Lung (tissue), 12 donors: ENCODE data around the gene ENOSF1. TPM values are rescaled to one million over a fixed set of nuclear protein-coding genes. Genes with fewer than 3 reads are reported as not detected.

Source experiments
- ATAC-seq: fragments of 200-7000 bp; cut with Tn5 transposase; one replicate; pipeline ENCODE4 v1.9.1; 2020; ENCODE audit warnings: moderate number of reproducible peaks; ENCODE audit not compliant: insufficient read depth, low FRiP score
- DNase-seq, 3 donors: peaks; one replicate each; pipeline ENCODE4 v3.0.0-alpha.2; 2013 to 2017
- H3K27ac ChIP-seq, 2 donors: one replicate each; pipeline ENCODE4 v1.5.1; 2013; ENCODE audit warnings: mild to moderate bottlenecking in 2 of 2, moderate library complexity in 2 of 2, control low read depth in 1 of 2, inconsistent platforms in 1 of 2, low read depth in 1 of 2, low read length in 1 of 2
- H3K27me3 ChIP-seq, 3 donors: one replicate each; pipeline ENCODE4 v1.5.1; 2013; ENCODE audit warnings: low read length in 2 of 3; ENCODE audit not compliant: control insufficient read depth in 3 of 3, insufficient read depth in 3 of 3
- H3K36me3 ChIP-seq, 4 donors: one replicate each; pipeline ENCODE4 v1.5.1; 2013; ENCODE audit warnings: low read length in 4 of 4, mild to moderate bottlenecking in 1 of 4, moderate library complexity in 1 of 4; ENCODE audit not compliant: control insufficient read depth in 4 of 4, insufficient read depth in 4 of 4
- H3K4me1 ChIP-seq, 5 donors: one replicate each; pipeline ENCODE4 v1.5.1; 2013; ENCODE audit warnings: low read length in 5 of 5, mild to moderate bottlenecking in 2 of 5, moderate library complexity in 1 of 5; ENCODE audit not compliant: control insufficient read depth in 5 of 5, insufficient read depth in 5 of 5
- H3K4me3 ChIP-seq: one replicate; pipeline ENCODE4 v1.5.1; 2013; ENCODE audit warnings: mild to moderate bottlenecking, control low read depth, moderate library complexity
- H3K9ac ChIP-seq, 2 donors: one replicate each; pipeline ENCODE4 v1.5.1; 2013; ENCODE audit warnings: low read length in 2 of 2, control low read depth in 1 of 2; ENCODE audit not compliant: insufficient read depth in 1 of 2
- H3K9me3 ChIP-seq, 4 donors: one replicate each; pipeline ENCODE4 v1.5.1; 2013; ENCODE audit warnings: low read length in 3 of 4, mild to moderate bottlenecking in 1 of 4, moderate library complexity in 1 of 4; ENCODE audit not compliant: control insufficient read depth in 4 of 4, insufficient read depth in 3 of 4
- WGBS, 2 donors: extraction: QIAGEN DNeasy Blood & Tissue Kit; methylation state at CpG; one replicate each; pipeline ENCODE4 v1.1.7; 2013; 5-methylcytosine and 5-hydroxymethylcytosine counted together
- polyA plus RNA-seq, 2 donors: library from polyadenylated mRNA; stranded (reverse); fragments of 200-250 nt; gene quantifications; one replicate each; pipeline ENCODE4 v1.2.1, GENCODE V29; 2013
- total RNA-seq, 2 donors: library from RNA; depleted of rRNA in 1 of 2; stranded (reverse); fragments of >200 nt in 1 of 2; gene quantifications; one replicate each; pipeline ENCODE4 v1.2.1, GENCODE V29; 2014 to 2021
- TF ChIP-seq, protein P1 (sequence below): IDR thresholded peaks from 2 replicates; pipeline ENCODE4 v1.5.1; 2012; ENCODE audit warnings: mild to moderate bottlenecking; ENCODE audit errors: control extremely low read depth, extremely low read depth
- donor health status: control.
- donor health status: control.
- donor health status: Bipolar disorder and iron deficiency.
- donor health status: healthy.
- donor health status: DM: yes; HTN: yes; CAD: no.

Gene ENOSF1
- total and polyA plus RNA-seq, 4 donors = 26.9 to 122 (median 101) TPM

DNA sequence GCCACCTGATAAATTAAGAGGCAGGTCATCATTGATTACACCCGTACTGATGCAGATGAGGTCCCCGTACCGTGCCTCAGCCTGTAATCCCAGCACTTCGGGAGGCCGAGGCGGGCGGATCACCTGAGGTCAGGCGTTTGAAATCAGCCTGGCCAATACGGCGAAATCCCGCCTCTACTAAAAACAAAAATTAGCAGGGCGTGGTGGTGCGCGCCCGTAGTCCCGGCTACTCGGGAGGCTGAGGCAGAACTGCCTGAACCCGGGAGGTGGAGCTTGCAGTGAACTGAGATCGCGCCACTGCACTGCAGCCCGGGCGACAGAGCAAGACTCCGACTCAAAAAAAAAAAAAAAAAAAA is 683 bp upstream of the ENOSF1 start:
- ATAC-seq = no peak
- H3K9ac ChIP-seq = no peak overlapping the region
- peaks cover 0 to 17% (median 5%) of the 10 kb centered on the region in 5 donors for H3K4me1 ChIP-seq
- no peak for DNase-seq
- TF ChIP-seq, protein P1, sequence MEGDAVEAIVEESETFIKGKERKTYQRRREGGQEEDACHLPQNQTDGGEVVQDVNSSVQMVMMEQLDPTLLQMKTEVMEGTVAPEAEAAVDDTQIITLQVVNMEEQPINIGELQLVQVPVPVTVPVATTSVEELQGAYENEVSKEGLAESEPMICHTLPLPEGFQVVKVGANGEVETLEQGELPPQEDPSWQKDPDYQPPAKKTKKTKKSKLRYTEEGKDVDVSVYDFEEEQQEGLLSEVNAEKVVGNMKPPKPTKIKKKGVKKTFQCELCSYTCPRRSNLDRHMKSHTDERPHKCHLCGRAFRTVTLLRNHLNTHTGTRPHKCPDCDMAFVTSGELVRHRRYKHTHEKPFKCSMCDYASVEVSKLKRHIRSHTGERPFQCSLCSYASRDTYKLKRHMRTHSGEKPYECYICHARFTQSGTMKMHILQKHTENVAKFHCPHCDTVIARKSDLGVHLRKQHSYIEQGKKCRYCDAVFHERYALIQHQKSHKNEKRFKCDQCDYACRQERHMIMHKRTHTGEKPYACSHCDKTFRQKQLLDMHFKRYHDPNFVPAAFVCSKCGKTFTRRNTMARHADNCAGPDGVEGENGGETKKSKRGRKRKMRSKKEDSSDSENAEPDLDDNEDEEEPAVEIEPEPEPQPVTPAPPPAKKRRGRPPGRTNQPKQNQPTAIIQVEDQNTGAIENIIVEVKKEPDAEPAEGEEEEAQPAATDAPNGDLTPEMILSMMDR = no peak
- H3K27me3 ChIP-seq = no peaks in the 10 kb centered on the region
- WGBS, 2 donors = 83 to 94% methylated on average over 21 to 23 of the region's 23 CpGs
- no peaks in the 10 kb centered on the region for H3K9me3 ChIP-seq
- no peak overlapping the region for H3K4me3 ChIP-seq
- H3K27ac ChIP-seq = peak overlapping the region; percentile 55 to 82
- H3K36me3 ChIP-seq = peaks cover 0 to 2% (median 0%) of the 10 kb centered on the region in 4 donors

- 0 to 1% methylated on average over 41 to 42 of the region's 42 CpGs for WGBS, 2 donors
- Histone ChIP-seq H3K4me3 (peak overlapping the region; percentile 79), H3K4me1 (peaks cover 0 to 19% (median 5%) of the 10 kb centered on the region in 5 donors), H3K9ac (peak overlapping the region; percentile 75 to 89), H3K27me3 (no peaks in the 10 kb centered on the region), H3K36me3 (peaks cover 0 to 2% (median 0%) of the 10 kb centered on the region in 4 donors), H3K27ac (peak overlapping the region; percentile 83 to 97), H3K9me3 (no peaks in the 10 kb centered on the region)
- TF ChIP-seq, protein P1 = no peak
- peak; percentile 35 for ATAC-seq
- peak; percentile 78 to 91 (median 86) for DNase-seq
These were observed 601 bp downstream of the ENOSF1 start for GRCh38 chr18:711657-712400.

GRCh38 chr18:711310-711656 is 1.1 kb downstream of the ENOSF1 start:
- Histone ChIP-seq H3K9ac (peak overlapping the region; percentile 75 to 89), H3K27me3 (no peaks in the 10 kb centered on the region), H3K9me3 (no peaks in the 10 kb centered on the region), H3K27ac (peak overlapping the region; percentile 83 to 97), H3K36me3 (peaks cover 0 to 4% (median 0%) of the 10 kb centered on the region in 4 donors), H3K4me1 (peaks cover 0 to 19% (median 5%) of the 10 kb centered on the region in 5 donors), H3K4me3 (peak overlapping the region; percentile 79)
- TF ChIP-seq, protein P1 = no peak
- WGBS, 2 donors = 2 to 5% methylated on average over 8 of the region's 8 CpGs
- ATAC-seq (no peak), DNase-seq (peak; percentile 56 to 67 (median 60))
